ENCODE measurements around the gene APOC3.

APOC3 gene

DNA sequence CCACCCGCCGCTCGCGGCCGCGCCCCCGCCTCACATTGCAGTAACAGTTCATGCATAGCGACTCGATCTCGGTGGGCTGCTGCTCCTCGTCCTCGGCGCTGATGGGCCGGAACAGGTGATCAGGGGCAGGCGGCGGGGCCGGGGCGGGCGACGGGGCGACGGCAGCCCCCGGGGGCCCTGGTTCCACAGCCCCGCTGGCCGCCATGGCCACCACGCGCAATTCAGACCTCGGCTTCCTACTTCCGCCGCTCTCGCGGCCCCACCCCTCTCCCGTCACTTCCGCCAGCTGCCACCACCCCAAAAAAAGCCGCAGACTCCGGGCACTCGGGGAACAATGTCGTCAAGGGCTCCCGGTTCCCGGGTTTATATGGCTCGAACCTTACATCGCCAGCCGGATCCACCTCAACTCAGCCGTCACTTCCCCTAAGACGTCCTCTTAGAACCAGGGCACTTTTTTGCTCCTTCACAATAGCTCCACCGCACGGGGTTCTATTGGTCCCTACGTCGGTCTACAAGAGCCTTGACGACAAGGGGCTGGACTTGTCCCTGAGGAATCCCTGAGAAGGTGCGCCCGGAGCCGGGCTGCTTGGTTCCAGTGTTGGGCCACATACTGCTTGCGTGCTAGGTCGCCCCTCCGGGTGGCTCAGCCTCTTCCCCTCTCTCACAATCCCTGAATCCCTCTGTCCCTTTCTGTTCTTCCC lies 41.8 kb upstream of the APOC3 start, which contains the start of gene ZPR1:
Gene ZPR1, minus strand, starts transcription at position 238 of the 701 bp plus-strand sequence. Its CDS starts 33 bp downstream, at position 205.
- Mint-ChIP-seq H3K36me3 (ENCODE audit: low read depth) (peaks cover 32% of the 10 kb centered on the region), H3K4me3 (peak within 1 kb of the TSS; percentile 97 to 99 (median 98)), H3K9me3 (no peaks in the 10 kb centered on the region), H3K27me3 (ENCODE audit: low read depth) (peaks cover 8% of the 10 kb centered on the region), H3K4me1 (peaks cover 20% of the 10 kb centered on the region), H3K27ac (peak within 1 kb of the TSS; percentile 85 to 96 (median 89))
- no peak for TF ChIP-seq CTCF (IDR thresholded peaks at IDR 0.05; ENCODE audit: unreplicated experiment in 3 of 3)

- TF ChIP-seq CTCF (IDR thresholded peaks at IDR 0.05; ENCODE audit: unreplicated experiment in 3 of 3) = no peak
- H3K9me3 Mint-ChIP-seq = no peaks in the 10 kb centered on the region
- H3K4me3 Mint-ChIP-seq = peak overlapping the region; percentile 97 to 99 (median 98)
- H3K36me3 Mint-ChIP-seq (ENCODE audit: low read depth) = peaks cover 27% of the 10 kb centered on the region
- H3K27me3 Mint-ChIP-seq (ENCODE audit: low read depth) = peaks cover 8% of the 10 kb centered on the region
- H3K27ac Mint-ChIP-seq = peak overlapping the region; percentile 85 to 96 (median 89)
- H3K4me1 Mint-ChIP-seq = peaks cover 23% of the 10 kb centered on the region
Measured at GRCh38 chr11:116788534-116788933, 41.2 kb upstream of the APOC3 start.

DNA sequence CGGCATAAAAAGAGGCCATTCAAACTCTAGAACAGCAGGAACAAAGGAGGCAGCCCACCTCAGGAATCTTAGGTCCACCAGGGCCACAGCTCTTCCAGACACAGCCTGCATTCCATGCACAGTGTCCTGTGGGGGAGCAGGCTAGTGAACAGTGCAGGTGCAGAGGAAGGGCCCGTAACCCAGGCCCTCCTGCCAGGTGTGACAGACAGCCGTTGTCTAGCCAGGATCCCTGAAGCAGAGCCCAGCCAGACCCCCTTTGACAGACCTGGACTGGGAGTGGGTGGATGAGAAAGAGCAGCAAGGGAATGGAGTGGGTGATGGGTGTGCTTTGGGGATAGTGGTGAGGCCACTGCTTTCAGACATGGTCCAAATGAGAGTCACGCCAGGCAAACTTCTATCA lies 40.7 kb upstream of the APOC3 start:
- Mint-ChIP-seq H3K27me3 (ENCODE audit: low read depth) (peaks cover 8% of the 10 kb centered on the region), H3K4me3 (peak overlapping the region; percentile 97 to 99 (median 98)), H3K36me3 (ENCODE audit: low read depth) (peaks cover 25% of the 10 kb centered on the region), H3K9me3 (no peaks in the 10 kb centered on the region), H3K4me1 (peaks cover 23% of the 10 kb centered on the region), H3K27ac (no peak overlapping the region)
- TF ChIP-seq CTCF (IDR thresholded peaks at IDR 0.05; ENCODE audit: unreplicated experiment in 3 of 3) = no peak

- no peak for TF ChIP-seq CTCF (IDR thresholded peaks at IDR 0.05; ENCODE audit: unreplicated experiment in 3 of 3)
- Mint-ChIP-seq H3K27me3 (ENCODE audit: low read depth) (peaks cover 8% of the 10 kb centered on the region), H3K4me3 (peak overlapping the region in 2 of 3 experiments; percentile 63 to 77), H3K4me1 (peaks cover 23% of the 10 kb centered on the region), H3K36me3 (ENCODE audit: low read depth) (peaks cover 11% of the 10 kb centered on the region), H3K9me3 (no peaks in the 10 kb centered on the region), H3K27ac (no peak overlapping the region)
Measured at GRCh38 chr11:116790167-116791001, 39.3 kb upstream of the APOC3 start.

DNA sequence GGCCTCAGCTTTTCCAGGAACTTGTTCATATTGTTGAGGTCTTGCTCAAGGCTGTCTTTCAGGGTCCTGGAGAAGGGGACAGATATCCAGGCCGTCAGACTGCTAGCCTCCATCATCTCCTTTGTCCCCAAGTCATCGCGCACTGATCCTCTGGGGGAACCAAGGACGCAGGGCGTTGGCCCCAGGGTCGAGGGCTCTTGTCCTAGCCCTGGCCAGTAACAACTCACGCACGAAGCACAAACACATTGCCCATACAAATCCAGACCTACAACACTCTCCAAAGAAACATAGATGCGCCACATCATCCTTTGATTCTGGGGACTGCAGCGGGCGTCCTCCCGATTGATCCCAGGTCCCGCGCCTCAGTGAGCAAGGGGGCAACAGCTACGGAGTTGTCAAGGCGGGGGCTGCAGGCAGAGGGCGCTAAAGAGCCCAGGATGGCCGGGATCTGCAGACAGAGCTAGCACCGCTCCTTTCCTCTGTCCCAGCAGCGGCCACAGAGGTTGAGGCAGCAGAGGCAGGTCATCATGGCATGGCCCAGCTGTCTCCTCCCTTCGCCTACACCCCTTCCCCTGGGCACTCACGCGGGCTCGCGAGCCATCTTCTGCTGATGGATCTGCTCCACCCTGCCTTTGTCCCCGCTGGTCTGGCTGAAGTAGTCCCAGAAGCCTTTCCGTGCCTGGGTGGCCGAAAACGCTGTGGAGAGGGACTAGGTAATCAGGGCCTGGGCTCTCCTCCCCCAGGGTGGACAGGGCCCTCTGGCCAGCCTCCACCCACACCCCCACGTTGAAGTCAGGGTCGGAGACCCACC lies 38.5 kb upstream of the APOC3 start:
- peak; percentile 80 to 86 (median 81) for TF ChIP-seq CTCF (IDR thresholded peaks at IDR 0.05; ENCODE audit: unreplicated experiment in 3 of 3)
- peak overlapping the region in 1 of 3 experiments; percentile 26 for H3K27ac Mint-ChIP-seq
- H3K9me3 Mint-ChIP-seq = no peaks in the 10 kb centered on the region
- peak overlapping the region; percentile 63 to 77 (median 67) for H3K4me3 Mint-ChIP-seq
- peaks cover 23% of the 10 kb centered on the region for H3K4me1 Mint-ChIP-seq
- H3K36me3 Mint-ChIP-seq (ENCODE audit: low read depth) = peaks cover 5% of the 10 kb centered on the region
- H3K27me3 Mint-ChIP-seq (ENCODE audit: low read depth) = peaks cover 8% of the 10 kb centered on the region
